Mesenteric fat pad (tissue), 1 donor: ENCODE measurements around the gene HSH2D. TPM values are rescaled to one million over a fixed set of nuclear protein-coding genes. Genes with fewer than 3 reads are reported as not detected.
A peak's percentile ranks its signal among the peaks of the same experiment; 100 is the strongest.
"Not testable (repeated sequence)": the region's sequence is repeated elsewhere in the genome, so short reads cannot be mapped to it uniquely, and the experiment has no call there.

ENCODE experiments used
- DNase-seq: peaks from one replicate; pipeline ENCODE4 v3.0.0-alpha.2; 2020; ENCODE audit warnings: low spot score
- long read RNA-seq: library from polyadenylated mRNA; unstranded; transcript quantifications from one replicate; pipeline ENCODE4 v2.0.0, GENCODE V29; 2020
- total RNA-seq: library from RNA; stranded (reverse); fragmentation: NEBNext Ultra II Directional; extraction: Animal tissue kit (Norgen Biotek cat#: 25700); gene quantifications from one replicate; pipeline ENCODE4 v1.2.1, GENCODE V29; 2021
- donor health status: DM: yes; HTN: yes; CAD: no.

HSH2D gene
- 1.2 TPM for total RNA-seq
- long read RNA-seq, partial matches to known transcripts: 2 of 5 reads
- long read RNA-seq, other reads (novel, unspliced or antisense): 3 of 5 reads

DNA sequence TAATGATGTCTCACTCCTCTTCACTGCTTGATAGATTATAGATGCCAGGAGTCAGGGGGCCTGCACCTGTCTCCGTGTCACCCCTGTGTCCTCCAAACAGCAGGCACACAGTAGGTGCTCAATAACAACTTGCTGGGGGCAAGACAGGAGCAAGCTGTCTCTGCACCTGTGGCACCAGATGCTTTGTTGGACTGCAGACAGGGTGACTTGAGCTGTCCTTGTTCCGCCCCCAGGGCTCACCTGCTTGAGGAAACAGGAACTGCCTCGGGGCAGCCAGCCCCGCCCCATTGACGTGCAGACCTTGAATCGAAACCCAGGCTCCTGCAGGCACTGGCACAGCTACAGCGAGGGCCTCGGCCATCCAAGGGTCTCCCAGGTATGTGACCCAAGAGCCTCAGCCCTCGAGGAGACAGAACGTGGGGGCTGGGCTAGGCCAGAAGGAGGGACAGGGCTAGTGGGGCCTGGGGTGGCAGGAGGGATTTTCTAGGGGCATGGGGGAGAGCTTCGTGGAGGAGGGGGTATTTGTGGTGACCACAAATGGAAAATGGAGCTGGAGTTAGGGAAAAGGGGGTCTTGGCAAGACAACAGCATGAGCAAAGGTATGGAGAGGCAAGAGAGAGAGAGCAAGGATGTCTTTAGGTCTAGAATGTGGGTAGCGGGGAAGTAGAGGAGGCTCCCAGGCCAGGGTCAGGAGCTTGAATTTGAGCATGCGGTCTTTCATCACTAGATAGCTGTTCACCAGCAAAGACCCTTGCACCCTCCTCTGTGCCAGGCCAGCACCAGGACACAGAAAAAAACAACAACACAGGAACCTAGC is at the start of gene HSH2D:
TSS of gene HSH2D (plus strand) at position 287 of the 817 bp plus-strand sequence. CDS start 5,066 bp downstream, outside the sequence.
- DNase-seq: no peak

DNA sequence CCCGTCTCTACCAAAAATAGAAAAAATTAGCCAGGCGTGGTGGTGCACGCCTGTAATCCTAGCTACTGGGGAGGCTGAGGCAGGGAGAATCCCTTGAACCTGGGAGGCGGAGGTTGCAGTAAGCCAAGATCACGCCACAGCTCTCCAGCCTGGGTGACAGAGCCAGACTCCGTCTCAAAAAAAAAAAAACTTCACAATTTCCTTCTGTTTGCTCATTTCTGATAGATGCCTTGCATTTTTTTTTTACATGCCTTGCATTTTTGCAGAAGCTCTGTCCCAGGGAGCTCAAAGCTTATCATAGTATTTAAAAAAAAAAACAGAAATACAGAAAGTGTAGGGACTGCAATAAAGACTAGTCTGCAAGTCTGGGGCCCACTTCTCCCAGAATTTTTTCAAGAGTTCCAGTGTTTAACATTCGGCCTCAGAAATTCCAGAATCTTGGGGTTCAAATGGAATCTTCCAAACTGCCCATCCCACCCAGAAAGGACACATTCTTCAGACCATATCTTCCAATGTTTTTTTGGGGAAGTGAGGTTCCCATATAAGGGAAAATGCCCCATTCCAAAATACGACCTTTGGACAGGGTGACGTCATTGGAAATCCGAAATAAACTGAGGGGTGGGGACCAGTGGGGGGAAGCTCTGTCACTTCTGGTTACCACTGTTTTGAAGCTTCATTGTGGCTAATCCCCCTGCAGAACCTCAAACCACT is 49.0 kb upstream of the HSH2D start:
- DNase-seq: no peak

DNA sequence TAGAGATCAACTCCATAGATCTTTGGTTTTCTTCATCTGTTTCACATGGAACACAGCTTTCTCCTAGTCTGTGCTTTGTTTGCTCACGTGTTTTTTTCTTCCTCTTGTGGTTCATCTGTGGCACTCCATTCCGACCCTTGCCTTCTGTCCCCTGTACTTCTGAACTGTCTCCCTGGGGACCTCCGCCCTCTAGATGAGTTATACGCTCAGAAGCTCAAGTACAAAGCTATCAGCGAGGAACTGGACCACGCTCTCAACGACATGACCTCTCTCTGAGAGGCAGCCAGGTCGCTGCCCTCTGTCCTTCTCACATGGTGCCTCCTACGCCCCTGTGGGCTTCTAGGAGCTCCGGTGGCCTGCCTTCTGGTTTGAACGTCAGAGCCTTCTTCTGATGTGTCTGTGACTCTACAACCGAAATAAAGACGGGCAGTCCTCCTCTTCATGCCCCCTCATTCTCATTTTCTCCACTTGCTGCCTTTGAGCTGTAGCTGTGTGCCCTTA is 48.4 kb upstream of the HSH2D start:
- no peak for DNase-seq

- no peak for DNase-seq
Measured at GRCh38 chr19:16096280-16096855, 47.1 kb upstream of the HSH2D start.

DNA sequence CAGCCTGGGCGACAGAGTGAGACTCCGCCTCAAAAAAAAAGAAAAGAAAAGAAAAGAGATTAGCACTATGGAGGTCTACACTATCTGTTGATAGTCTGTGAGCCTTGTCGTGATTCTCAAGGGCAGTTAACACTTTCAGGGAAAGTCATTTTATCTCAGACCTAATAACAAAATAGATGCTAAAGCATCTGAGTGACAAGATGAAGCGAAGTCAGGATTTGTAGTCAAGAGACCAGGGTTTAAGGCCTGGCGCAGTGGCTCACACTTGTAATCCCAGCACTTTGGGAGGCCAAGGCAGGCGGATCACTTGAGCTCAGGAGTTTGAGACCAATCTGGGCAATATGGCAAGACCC is 45.1 kb upstream of the HSH2D start:
- DNase-seq: no peak

- no peak for DNase-seq
Measured at GRCh38 chr19:16098821-16099220, 44.7 kb upstream of the HSH2D start.

DNA sequence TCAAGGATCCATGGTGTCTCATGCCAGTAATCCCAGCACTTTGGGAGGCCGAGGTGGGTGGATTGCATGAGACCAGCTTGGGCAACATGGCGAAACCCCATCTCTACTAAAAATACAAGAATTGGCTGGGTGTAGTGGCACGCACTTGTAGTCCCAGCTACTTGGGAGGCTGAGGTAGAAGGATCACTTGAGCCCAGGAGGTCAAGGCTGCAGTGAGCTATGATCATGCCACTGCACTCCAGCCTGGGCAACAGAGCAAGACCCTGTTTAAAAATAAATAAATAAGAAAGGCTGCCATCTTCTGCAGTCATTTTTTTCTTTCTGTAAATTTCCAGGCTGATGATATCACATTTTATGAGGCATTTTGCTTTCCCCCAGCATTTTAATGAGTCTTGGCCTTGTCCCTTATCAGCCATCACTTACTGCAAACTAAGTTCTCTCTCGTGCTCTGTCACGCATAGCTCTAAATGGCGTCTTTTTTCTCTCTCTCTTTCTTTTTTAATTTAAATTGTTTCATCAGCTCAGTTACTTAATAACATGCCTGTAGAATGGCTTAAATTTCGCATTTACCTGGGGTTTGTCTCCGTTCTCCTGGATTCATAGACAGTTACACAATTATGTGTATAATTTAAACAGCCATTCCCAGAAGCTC is 44.0 kb upstream of the HSH2D start:
- not testable (repeated sequence) for DNase-seq

DNA sequence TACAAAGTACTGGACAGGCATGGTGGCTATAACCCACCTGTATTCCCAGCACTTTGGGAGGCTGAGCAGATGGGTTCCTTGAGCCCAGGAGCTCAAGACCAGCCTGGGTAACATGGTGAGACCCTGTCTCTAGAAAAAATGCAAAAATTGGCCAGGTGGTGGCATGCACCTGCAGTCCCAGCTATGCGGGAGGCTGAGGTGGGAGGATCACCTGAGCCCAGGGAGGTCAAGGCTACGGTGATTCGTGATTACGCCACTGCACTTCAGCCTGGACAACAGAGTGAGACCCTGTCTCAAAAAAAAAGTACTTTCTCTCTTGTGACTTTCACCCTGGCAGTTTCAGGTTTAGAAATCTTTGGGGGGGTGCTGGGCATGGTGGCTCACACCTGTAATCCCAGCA is 43.0 kb upstream of the HSH2D start:
- no peak for DNase-seq

DNA sequence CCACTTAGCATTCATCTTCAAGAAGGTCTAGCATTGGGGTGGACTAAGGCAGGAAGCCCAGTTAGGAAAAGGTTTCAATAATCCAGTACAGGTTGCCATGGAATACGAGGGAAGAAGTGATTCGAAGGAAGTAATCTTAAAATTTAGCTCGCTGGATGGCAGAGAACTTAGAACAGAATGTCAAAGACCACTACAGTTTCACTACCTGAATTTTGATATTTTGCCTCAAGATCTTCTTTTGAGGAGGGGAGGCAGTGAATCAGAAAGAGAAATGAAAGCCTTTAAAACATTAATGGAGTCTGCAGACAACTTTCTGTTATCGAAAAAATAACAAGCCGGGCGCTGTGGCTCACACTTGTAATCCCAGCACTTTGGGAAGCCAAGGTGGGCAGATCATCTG is 38.8 kb upstream of the HSH2D start:
- no peak for DNase-seq

GRCh38 chr19:16106121-16106520 is 37.4 kb upstream of the HSH2D start:
- DNase-seq: no peak

GRCh38 chr19:16111160-16111908 is 32.2 kb upstream of the HSH2D start, which contains the start of gene RAB8A:
TSS of gene RAB8A (plus strand) at chr19:16111889. CDS start at chr19:16111902, 13 bp downstream.
- peak; percentile 100 for DNase-seq

DNA sequence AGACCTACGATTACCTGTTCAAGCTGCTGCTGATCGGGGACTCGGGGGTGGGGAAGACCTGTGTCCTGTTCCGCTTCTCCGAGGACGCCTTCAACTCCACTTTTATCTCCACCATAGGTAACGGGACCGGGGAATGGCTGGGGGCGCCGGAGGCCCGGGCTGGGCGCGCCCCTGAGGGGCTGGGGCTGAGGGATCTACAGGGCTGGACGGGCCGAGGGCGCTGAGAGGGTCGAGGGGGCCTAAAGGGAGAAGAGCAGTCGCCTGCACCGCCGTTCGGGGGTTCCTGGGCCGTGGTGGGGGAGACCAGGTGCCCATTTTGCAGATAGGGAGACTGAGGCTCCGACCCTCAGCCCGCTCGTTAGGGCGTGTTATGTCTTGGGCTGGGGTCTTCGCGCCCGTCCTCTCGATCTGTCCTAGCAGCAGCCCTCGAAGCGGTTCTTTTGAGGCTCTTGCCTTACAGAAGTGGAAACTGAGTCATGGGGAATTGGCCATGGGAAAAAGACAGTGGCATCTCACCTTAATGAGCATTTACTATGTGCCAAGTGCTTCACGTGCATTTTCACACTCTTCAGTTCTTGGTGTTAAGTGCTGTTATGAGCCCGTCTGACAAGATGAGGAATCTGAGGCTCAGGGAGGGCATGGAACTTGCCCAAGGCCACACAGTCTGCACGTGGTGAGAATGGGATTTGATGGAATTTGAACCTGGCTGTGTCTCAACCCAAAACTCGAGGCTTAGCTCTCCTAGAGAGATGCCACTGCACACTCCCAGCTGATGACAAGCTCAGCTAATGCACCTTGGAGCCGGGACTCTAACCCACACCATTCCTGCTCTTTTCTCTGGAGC is 31.4 kb upstream of the HSH2D start:
- no peak for DNase-seq

GRCh38 chr19:16112778-16113177 is 30.7 kb upstream of the HSH2D start:
- DNase-seq: no peak

DNA sequence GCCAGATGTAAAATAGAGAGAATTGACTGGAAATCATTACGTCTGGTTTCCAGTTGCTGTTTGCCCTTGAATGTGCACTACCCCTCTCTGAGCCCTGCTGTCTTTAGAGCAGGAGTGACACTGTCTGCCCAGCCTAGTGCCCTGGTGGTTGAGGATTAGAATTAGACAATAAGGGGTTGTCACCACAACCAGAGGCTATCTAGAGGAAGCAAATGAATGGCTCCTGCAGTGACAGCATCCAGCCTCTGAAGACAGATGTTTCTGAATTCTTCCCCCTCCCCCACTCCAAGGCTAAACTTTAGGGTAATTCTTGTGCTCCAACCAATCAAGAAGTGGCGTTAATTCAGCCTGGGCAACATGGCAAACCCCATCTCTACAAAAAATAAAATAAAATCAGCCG is 29.8 kb upstream of the HSH2D start:
- no peak for DNase-seq

DNA sequence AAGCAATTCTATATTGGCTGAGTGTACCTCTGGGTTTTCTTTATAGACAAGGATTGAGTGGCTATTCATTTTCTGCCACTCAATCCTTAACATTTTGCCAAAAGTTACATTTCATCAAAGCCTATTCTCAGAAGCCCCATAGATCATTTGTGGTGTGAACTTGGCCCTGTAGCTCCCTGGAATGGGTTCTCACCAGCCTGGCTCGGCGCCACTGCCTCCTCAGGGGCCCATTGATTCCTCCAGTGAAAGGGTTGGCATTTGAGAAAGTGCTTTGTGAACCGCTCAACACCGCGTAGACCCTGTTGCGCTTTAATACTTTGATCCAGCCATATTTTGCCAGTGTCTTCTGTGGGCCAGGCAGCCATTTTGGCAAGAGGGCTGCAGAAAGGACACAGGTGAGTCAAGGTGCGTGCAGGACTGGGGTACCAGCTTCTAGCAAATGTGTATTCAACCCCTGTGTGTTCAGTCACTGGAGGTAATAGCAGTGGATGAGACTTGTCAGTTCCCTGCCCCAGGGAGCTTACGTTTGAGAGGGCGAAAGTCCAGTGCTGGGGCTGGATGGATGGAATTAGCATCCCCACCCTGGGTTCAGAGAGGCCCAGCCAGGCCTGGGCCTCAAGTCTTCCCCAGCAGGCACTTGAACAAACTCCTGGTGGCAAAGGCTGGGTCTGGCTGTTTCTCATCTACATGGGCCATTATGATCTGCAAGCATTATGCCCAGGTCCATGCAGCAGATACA is 28.0 kb upstream of the HSH2D start:
- DNase-seq: no peak

DNA sequence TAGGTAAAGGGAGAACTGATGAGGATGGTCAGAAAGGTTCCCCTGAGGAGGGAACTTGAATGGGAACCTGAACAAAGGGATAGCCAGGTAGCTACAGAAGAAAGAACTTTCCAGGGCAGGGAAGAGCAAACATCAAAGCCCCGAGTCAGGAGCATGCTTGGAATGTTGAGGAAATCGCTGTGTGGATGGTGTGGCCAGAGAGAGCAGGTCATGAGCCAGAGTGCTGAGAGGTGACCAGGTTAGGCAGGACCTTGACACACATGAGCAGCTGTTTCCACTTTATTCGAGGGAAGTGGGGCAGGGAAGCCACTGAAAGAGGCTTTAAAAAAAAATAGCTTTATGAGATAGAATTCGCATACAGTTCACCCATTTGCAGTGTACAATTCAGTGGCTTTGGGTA is 27.4 kb upstream of the HSH2D start:
- DNase-seq: no peak

GRCh38 chr19:16117594-16118033 is 25.9 kb upstream of the HSH2D start:
- DNase-seq: no peak

DNA sequence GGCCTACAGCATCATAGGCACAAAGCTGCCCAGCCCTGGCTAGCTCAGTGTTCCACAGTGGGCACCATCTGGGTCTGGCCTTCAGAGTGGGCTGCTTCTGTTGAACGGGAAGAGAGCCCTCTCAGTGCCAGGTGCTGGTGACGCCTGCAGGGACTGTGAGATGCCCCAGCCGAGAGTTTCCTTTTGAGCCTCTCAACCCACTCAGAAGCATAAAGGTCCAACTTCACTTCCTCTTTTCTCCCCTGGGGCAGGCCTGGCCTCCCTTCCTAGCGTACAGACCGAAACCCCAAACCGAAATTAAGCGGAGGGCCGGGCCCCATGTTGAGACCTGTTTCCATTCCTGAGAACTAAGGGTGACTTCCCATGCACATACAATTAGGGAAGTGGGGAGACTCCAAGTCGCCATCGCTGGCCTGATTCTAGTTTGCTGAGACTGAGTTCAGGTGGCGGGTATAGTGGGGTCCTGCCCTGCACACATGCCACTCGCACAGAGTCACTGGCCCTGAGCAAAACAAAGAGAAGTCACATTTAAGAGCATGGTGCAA is 24.9 kb upstream of the HSH2D start:
- DNase-seq: no peak
